ENCODE results near the gene SYT1.

DNA sequence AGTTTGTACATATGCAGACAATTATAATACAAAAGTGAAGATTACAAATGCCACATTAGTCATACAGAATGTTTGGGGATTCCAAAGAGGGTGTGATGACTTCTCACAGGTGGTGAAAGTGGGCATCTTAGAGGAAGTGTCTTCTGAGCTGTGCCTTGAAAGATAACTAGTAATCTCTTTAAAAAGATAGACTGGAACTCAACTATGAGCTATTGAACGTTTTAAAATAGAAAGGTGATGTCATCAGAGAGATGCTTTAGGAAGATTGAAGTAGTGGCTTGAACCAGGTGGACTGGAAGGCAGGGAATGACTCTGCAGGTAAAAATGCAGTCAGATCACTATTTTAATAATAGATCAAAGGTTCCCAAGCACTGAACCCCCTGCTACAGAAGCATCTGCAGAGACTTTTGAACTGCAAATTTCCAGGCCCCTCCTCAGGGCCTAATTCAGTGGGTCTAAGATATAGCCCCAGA lies 50.3 kb downstream of the SYT1 start:
- TF ChIP-seq, protein P1, sequence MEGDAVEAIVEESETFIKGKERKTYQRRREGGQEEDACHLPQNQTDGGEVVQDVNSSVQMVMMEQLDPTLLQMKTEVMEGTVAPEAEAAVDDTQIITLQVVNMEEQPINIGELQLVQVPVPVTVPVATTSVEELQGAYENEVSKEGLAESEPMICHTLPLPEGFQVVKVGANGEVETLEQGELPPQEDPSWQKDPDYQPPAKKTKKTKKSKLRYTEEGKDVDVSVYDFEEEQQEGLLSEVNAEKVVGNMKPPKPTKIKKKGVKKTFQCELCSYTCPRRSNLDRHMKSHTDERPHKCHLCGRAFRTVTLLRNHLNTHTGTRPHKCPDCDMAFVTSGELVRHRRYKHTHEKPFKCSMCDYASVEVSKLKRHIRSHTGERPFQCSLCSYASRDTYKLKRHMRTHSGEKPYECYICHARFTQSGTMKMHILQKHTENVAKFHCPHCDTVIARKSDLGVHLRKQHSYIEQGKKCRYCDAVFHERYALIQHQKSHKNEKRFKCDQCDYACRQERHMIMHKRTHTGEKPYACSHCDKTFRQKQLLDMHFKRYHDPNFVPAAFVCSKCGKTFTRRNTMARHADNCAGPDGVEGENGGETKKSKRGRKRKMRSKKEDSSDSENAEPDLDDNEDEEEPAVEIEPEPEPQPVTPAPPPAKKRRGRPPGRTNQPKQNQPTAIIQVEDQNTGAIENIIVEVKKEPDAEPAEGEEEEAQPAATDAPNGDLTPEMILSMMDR (IDR thresholded peaks at IDR 0.05): no peak
- TF ChIP-seq POLR2AphosphoS5 (IDR thresholded peaks at IDR 0.05) (no peak), EP300 (IDR thresholded peaks at IDR 0.05) (no peak)
